IMR-90 (cell line): ENCODE results near the gene GPR141. TPM values are rescaled to one million over a fixed set of nuclear protein-coding genes. Genes with fewer than 3 reads are reported as not detected.

ENCODE experiments used
- ATAC-seq: fragments of 200-7000 bp; cut with Tn5 transposase; 2 replicates; pipeline ENCODE4 v1.9.1; 2020; ENCODE audit warnings: low read depth, mild to moderate bottlenecking, moderate library complexity
- BruUV-seq: library from RNA; stranded (reverse); fragments of 400-500 nt; replicated peaks from 2 replicates; lab custom pipeline; 2021; lab: Mats Ljungman, UMichigan
- CTCF ChIA-PET: fragments of 300-600 bp; formaldehyde crosslinking; extraction: SDS; loops from one replicate; lab custom pipeline; 2021; ENCODE audit warnings: antibody characterized with exemption; lab: Yijun Ruan, JAX
- POLR2A ChIA-PET: fragments of 300-600 bp; sonication (Branson Sonifier 250); formaldehyde crosslinking; loops from one replicate; lab custom pipeline; 2022; ENCODE audit warnings: antibody characterized with exemption; ENCODE audit not compliant: unreplicated experiment; lab: Charles Lee
- DNase-seq: peaks from one replicate; pipeline ENCODE4 v3.0.0; 2013
- H2AFZ ChIP-seq: replicated peaks from 2 replicates; pipeline ENCODE3; 2013; ENCODE audit warnings: low read length, mild to moderate bottlenecking; ENCODE audit not compliant: poor library complexity
- H2AK5ac ChIP-seq: 2 replicates; pipeline ENCODE4 v1.6.1; 2013; ENCODE audit warnings: low read depth, low read length, inconsistent platforms
- H2AK9ac ChIP-seq: replicated peaks from 2 replicates; pipeline ENCODE3; 2013; ENCODE audit warnings: mild to moderate bottlenecking, low read depth, low read length, moderate library complexity; ENCODE audit not compliant: poor library complexity
- H2BK120ac ChIP-seq: 2 replicates; pipeline ENCODE4 v1.6.1; 2013; ENCODE audit warnings: low read depth, low read length, inconsistent platforms
- H2BK15ac ChIP-seq: 3 replicates; pipeline ENCODE4 v1.6.1; 2013; ENCODE audit warnings: low read depth, low read length, inconsistent platforms
- H2BK20ac ChIP-seq: 2 replicates; pipeline ENCODE4 v1.6.1; 2013; ENCODE audit warnings: low read depth, mild to moderate bottlenecking, inconsistent platforms, low read length, moderate library complexity
- H2BK5ac ChIP-seq: 2 replicates; pipeline ENCODE4 v1.6.1; 2013; ENCODE audit warnings: mild to moderate bottlenecking, low read depth, low read length, inconsistent platforms; ENCODE audit not compliant: poor library complexity, severe bottlenecking
- H3K14ac ChIP-seq: replicated peaks from 2 replicates; pipeline ENCODE4 v1.6.1; 2013; ENCODE audit warnings: low read depth, low read length, inconsistent platforms
- H3K18ac ChIP-seq: 2 replicates; pipeline ENCODE4 v1.6.1; 2013; ENCODE audit warnings: low read depth, low read length, control low read depth
- H3K23ac ChIP-seq: 2 replicates; pipeline ENCODE4 v1.6.1; 2013; ENCODE audit warnings: low read depth, low read length, inconsistent platforms
- H3K27ac ChIP-seq: 2 replicates; pipeline ENCODE4 v1.5.1; 2013; ENCODE audit warnings: mild to moderate bottlenecking, control low read depth, low read length; ENCODE audit not compliant: insufficient read depth
- H3K27me3 ChIP-seq: 2 replicates; pipeline ENCODE4 v1.6.1; 2013; ENCODE audit warnings: low read length; ENCODE audit not compliant: control insufficient read depth, insufficient read depth
- H3K36me3 ChIP-seq: 2 replicates; pipeline ENCODE4 v1.6.1; 2013; ENCODE audit warnings: low read length, mixed read lengths; ENCODE audit not compliant: control insufficient read depth, insufficient read depth
- H3K4ac ChIP-seq: 2 replicates; pipeline ENCODE4 v1.6.1; 2013; ENCODE audit warnings: low read depth, low read length, inconsistent platforms
- H3K4me1 ChIP-seq: 2 replicates; pipeline ENCODE4 v1.6.1; 2013; ENCODE audit warnings: low read length, mixed read lengths; ENCODE audit not compliant: control insufficient read depth, insufficient read depth
- H3K4me2 ChIP-seq: 2 replicates; pipeline ENCODE4 v1.6.1; 2013; ENCODE audit warnings: low read depth, mild to moderate bottlenecking, control low read depth, low read length, moderate library complexity
- H3K4me3 ChIP-seq: 2 replicates; pipeline ENCODE4 v1.5.1; 2013; ENCODE audit warnings: low read depth, mild to moderate bottlenecking, control low read depth, low read length, moderate library complexity; ENCODE audit not compliant: insufficient read depth
- H3K56ac ChIP-seq: 2 replicates; pipeline ENCODE4 v1.6.1; 2013; ENCODE audit warnings: low read length, inconsistent platforms; ENCODE audit not compliant: insufficient read depth; ENCODE audit errors: extremely low read depth
- H3K79me1 ChIP-seq, 2 experiments: 2 replicates each; pipeline ENCODE4 v1.6.1; 2013; ENCODE audit warnings: low read length in 2 of 2, inconsistent platforms in 1 of 2, low read depth in 1 of 2
- H3K9ac ChIP-seq: 2 replicates; pipeline ENCODE4 v1.6.1; 2013; ENCODE audit warnings: low read depth, low read length, control low read depth
- H3K9me1 ChIP-seq: 2 replicates; pipeline ENCODE4 v1.6.1; 2013; ENCODE audit warnings: low read length, inconsistent platforms; ENCODE audit not compliant: insufficient read depth
- H3K9me3 ChIP-seq: 2 replicates; pipeline ENCODE4 v1.6.1; 2013; ENCODE audit warnings: low read length; ENCODE audit not compliant: control insufficient read depth, insufficient read depth
- H4K20me1 ChIP-seq: 2 replicates; pipeline ENCODE4 v1.6.1; 2013; ENCODE audit warnings: low read length, inconsistent platforms; ENCODE audit not compliant: insufficient read depth
- H4K5ac ChIP-seq: 2 replicates; pipeline ENCODE4 v1.6.1; 2013; ENCODE audit warnings: mild to moderate bottlenecking, low read depth, low read length, control low read depth
- H4K8ac ChIP-seq, 2 experiments: 2 replicates each; pipeline ENCODE4 v1.6.1; 2013; ENCODE audit warnings: low read depth in 2 of 2, low read length in 2 of 2, control low read depth in 1 of 2, inconsistent platforms in 1 of 2
- H4K91ac ChIP-seq: 2 replicates; pipeline ENCODE4 v1.6.1; 2013; ENCODE audit warnings: low read depth, low read length, inconsistent platforms; ENCODE audit not compliant: insufficient read depth
- BHLHE40 ChIP-seq: fragments of 150-350 bp; IDR thresholded peaks from 2 replicates; pipeline ENCODE4 v1.6.1; 2016; ENCODE audit warnings: mild to moderate bottlenecking, low read depth, low read length
- CEBPB ChIP-seq: IDR thresholded peaks from 2 replicates; pipeline ENCODE4 v1.6.1; 2012; ENCODE audit warnings: low read depth, low read length, improper control_type of control experiment
- CHD1 ChIP-seq: IDR thresholded peaks from 2 replicates; pipeline ENCODE4 v1.6.1; 2012; ENCODE audit warnings: low read depth, low read length, improper control_type of control experiment
- FOS ChIP-seq: fragments of 150-350 bp; IDR thresholded peaks from 2 replicates; pipeline ENCODE4 v1.6.1; 2016; ENCODE audit warnings: low read depth, low read length
- MAFK ChIP-seq: IDR thresholded peaks from 2 replicates; pipeline ENCODE4 v1.6.1; 2012; ENCODE audit warnings: low read depth, low read length, improper control_type of control experiment
- MAZ ChIP-seq: IDR thresholded peaks from 2 replicates; pipeline ENCODE4 v1.6.1; 2012; ENCODE audit warnings: low read depth, mild to moderate bottlenecking, low read length, improper control_type of control experiment, moderate library complexity, borderline replicate concordance
- MXI1 ChIP-seq: IDR thresholded peaks from 2 replicates; pipeline ENCODE4 v1.6.1; 2012; ENCODE audit warnings: low read depth, mild to moderate bottlenecking, low read length, moderate library complexity, borderline replicate concordance
- NFE2L2 ChIP-seq: fragments of 150-350 bp; IDR thresholded peaks from 2 replicates; pipeline ENCODE4 v1.6.1; 2016; ENCODE audit warnings: low read depth, mild to moderate bottlenecking, low read length
- POLR2A ChIP-seq: IDR thresholded peaks from 2 replicates; pipeline ENCODE4 v1.6.1; 2012; ENCODE audit warnings: mild to moderate bottlenecking, low read depth, low read length
- RAD21 ChIP-seq: IDR thresholded peaks from 2 replicates; pipeline ENCODE4 v1.6.1; 2012; ENCODE audit warnings: low read length, improper control_type of control experiment
- RCOR1 ChIP-seq: IDR thresholded peaks from 2 replicates; pipeline ENCODE4 v1.6.1; 2012; ENCODE audit warnings: mild to moderate bottlenecking, low read length, improper control_type of control experiment; ENCODE audit not compliant: insufficient replicate concordance
- RFX5 ChIP-seq: IDR thresholded peaks from 2 replicates; pipeline ENCODE4 v1.8.0; 2012; ENCODE audit warnings: low read depth, mild to moderate bottlenecking, low read length, moderate library complexity
- SMC3 ChIP-seq: fragments of 150-350 bp; IDR thresholded peaks from 2 replicates; pipeline ENCODE4 v1.6.1; 2016; ENCODE audit warnings: low read depth, mild to moderate bottlenecking, antibody characterized with exemption, low read length, moderate library complexity
- WGBS, 2 experiments: methylation state at CpG; one replicate each; pipeline versions ENCODE4 v1.1.5 to v1.1.7; 2013; ENCODE audit warnings: missing lambda C conversion rate in 2 of 2; ENCODE audit not compliant: insufficient read length in 1 of 2; ENCODE audit errors: extremely low coverage in 2 of 2; 5-methylcytosine and 5-hydroxymethylcytosine counted together
- dilution Hi-C: fragments of 300-500 bp; cut with HindIII; formaldehyde crosslinking; loops from one replicate; pipeline ENCODE4 v1.14.3; 2018; ENCODE audit warnings: low sequenced_read_pairs; ENCODE audit not compliant: unreplicated experiment
- in situ Hi-C: fragments of 300-500 bp; cut with MboI; formaldehyde crosslinking; loops from 3 replicates; pipeline ENCODE4 v1.14.3; 2019; ENCODE audit warnings: low sequenced_read_pairs, inconsistent platforms, mixed read lengths
- intact Hi-C: fragments of 100-400 bp; cut with micrococcal nuclease; formaldehyde crosslinking; loops from 2 replicates; pipeline ENCODE4 v1.10.0; 2022
- polyA plus RNA-seq, 3 experiments: library from polyadenylated mRNA; depleted of rRNA; stranded (reverse); fragments of >200 nt; gene quantifications; 2 replicates each; pipeline ENCODE4 v1.2.3, GENCODE V29; 2012; ENCODE audit warnings: low replicate concordance in 1 of 3
- total RNA-seq: library from RNA; depleted of rRNA; stranded (reverse); fragments of >200 nt; gene quantifications from 2 replicates; pipeline ENCODE4 v1.2.3, GENCODE V29; 2012
- TF ChIP-seq, protein P1 (sequence below): fragments of 150-350 bp; IDR thresholded peaks from 2 replicates; pipeline ENCODE4 v1.6.1; 2017; ENCODE audit warnings: mild to moderate bottlenecking, antibody characterized with exemption, low read length, low read depth
- TF ChIP-seq, protein P2 (sequence below): conservative IDR thresholded peaks from 2 replicates; pipeline ENCODE4 v1.5.1; 2012; ENCODE audit warnings: mild to moderate bottlenecking, low read depth, low read length, improper control_type of control experiment
- TF ChIP-seq, protein P3 (sequence below): fragments of 150-350 bp; IDR thresholded peaks from 2 replicates; pipeline ENCODE4 v1.6.1; 2016; ENCODE audit warnings: low read depth, mild to moderate bottlenecking, low read length, moderate library complexity, borderline replicate concordance

Gene GPR141
- total and polyA plus RNA-seq, 2 of the 4 experiments (the other 2 are of a cell fraction) = not detected

- no CpG with 5 or more reads among the region's 6 CpGs for WGBS, 2 experiments
- POLR2A ChIA-PET = no interaction called here
- dilution Hi-C loops = no loop called here
Observed at GRCh38 chr7:37786741-37787569, 103.4 kb downstream of the GPR141 start.

More at GRCh38 chr7:37786741-37787569, 103.4 kb downstream of the GPR141 start:
- H3K27ac ChIP-seq = no peak overlapping the region
- H3K27me3 ChIP-seq = no peaks in the 10 kb centered on the region
- no peak overlapping the region for H2BK20ac ChIP-seq
- no peak overlapping the region for H2AK9ac ChIP-seq
- H3K4me2 ChIP-seq = no peak overlapping the region
- TF ChIP-seq, protein P1, sequence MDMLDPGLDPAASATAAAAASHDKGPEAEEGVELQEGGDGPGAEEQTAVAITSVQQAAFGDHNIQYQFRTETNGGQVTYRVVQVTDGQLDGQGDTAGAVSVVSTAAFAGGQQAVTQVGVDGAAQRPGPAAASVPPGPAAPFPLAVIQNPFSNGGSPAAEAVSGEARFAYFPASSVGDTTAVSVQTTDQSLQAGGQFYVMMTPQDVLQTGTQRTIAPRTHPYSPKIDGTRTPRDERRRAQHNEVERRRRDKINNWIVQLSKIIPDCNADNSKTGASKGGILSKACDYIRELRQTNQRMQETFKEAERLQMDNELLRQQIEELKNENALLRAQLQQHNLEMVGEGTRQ = no peak
- TF ChIP-seq NFE2L2 (no peak), BHLHE40 (no peak), SMC3 (no peak), RFX5 (no peak), CEBPB (no peak), RAD21 (no peak), MAZ (no peak), MAFK (no peak), CHD1 (no peak), POLR2A (no peak), MXI1 (no peak), RCOR1 (no peak), FOS (no peak)
- TF ChIP-seq, protein P2, sequence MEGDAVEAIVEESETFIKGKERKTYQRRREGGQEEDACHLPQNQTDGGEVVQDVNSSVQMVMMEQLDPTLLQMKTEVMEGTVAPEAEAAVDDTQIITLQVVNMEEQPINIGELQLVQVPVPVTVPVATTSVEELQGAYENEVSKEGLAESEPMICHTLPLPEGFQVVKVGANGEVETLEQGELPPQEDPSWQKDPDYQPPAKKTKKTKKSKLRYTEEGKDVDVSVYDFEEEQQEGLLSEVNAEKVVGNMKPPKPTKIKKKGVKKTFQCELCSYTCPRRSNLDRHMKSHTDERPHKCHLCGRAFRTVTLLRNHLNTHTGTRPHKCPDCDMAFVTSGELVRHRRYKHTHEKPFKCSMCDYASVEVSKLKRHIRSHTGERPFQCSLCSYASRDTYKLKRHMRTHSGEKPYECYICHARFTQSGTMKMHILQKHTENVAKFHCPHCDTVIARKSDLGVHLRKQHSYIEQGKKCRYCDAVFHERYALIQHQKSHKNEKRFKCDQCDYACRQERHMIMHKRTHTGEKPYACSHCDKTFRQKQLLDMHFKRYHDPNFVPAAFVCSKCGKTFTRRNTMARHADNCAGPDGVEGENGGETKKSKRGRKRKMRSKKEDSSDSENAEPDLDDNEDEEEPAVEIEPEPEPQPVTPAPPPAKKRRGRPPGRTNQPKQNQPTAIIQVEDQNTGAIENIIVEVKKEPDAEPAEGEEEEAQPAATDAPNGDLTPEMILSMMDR = no peak
- TF ChIP-seq, protein P3, sequence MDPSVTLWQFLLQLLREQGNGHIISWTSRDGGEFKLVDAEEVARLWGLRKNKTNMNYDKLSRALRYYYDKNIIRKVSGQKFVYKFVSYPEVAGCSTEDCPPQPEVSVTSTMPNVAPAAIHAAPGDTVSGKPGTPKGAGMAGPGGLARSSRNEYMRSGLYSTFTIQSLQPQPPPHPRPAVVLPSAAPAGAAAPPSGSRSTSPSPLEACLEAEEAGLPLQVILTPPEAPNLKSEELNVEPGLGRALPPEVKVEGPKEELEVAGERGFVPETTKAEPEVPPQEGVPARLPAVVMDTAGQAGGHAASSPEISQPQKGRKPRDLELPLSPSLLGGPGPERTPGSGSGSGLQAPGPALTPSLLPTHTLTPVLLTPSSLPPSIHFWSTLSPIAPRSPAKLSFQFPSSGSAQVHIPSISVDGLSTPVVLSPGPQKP = no peak
- H3K4me1 ChIP-seq = no peaks in the 10 kb centered on the region
- H3K79me1 ChIP-seq = no peaks in the 10 kb centered on the region
- H3K36me3 ChIP-seq = no peaks in the 10 kb centered on the region
- no peak overlapping the region for H2AK5ac ChIP-seq
- no peak overlapping the region for H3K56ac ChIP-seq
- no peak overlapping the region for H3K9ac ChIP-seq
- DNase-seq = no peak
- no peak overlapping the region for H3K18ac ChIP-seq
- no peak overlapping the region for H3K14ac ChIP-seq
- peaks cover 4% of the 10 kb centered on the region for H3K9me3 ChIP-seq
- CTCF ChIA-PET = no interaction called here
- ATAC-seq = no peak
- H2BK15ac ChIP-seq = no peak overlapping the region
- BruUV-seq = no TSS peak
- H4K8ac ChIP-seq = no peak overlapping the region
- no peaks in the 10 kb centered on the region for H4K20me1 ChIP-seq
- in situ Hi-C loops = no loop called here
- no peak overlapping the region for H2BK120ac ChIP-seq
- intact Hi-C loops = no loop called here
- no peak overlapping the region for H2BK5ac ChIP-seq
- H3K9me1 ChIP-seq = no peaks in the 10 kb centered on the region
- H3K23ac ChIP-seq = no peak overlapping the region
- H2AFZ ChIP-seq = no peak overlapping the region
- no peak overlapping the region for H4K91ac ChIP-seq
- H3K4ac ChIP-seq = no peak overlapping the region
- no peak overlapping the region for H4K5ac ChIP-seq
- H3K4me3 ChIP-seq = no peak overlapping the region
